Measurements from ENCODE around the gene FGD3.

Gene FGD3

DNA sequence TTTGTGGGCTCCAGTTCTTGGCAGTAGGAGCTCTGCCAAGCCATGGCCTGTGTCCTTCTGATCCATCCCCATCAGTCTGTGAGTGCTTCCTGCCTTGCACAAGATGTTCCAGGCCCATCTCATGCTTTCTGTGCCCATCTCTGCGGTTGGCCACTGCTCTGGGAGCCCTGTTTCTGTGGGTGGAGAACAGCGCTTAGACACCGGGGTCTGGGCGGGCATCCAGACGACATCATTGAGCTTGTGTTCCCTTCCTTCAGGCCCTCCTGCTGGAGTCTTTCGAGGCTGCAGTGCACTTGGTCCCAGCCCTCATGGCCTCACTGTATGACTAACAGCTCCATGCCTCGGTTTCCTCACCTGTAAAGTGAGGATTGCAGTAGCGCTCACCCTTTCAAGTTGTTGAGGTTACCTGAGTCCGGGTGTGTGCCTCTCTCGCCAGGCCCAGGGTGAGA is 133.8 kb downstream of the FGD3 start:
- DNase-seq = peak; percentile 47

DNA sequence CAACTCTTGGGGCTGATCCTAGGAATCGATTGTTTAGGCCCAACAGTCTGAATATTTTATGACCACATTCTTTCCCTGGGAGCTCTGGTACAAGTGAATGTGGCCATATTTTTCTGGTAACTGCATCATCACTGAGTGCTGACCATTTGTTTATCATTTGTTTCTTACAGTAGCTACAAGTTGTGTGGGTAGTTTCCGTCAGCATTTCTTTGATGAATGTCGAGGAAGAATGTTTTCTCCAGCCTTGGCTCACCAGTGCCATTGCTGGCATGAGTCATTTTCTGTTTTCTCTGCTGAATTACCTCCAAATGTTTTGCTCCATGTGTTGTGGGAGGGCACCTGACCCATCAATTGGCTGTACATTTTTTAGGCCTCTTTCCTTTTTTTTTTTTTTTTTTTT is 134.6 kb downstream of the FGD3 start:
- no peak for DNase-seq

DNA sequence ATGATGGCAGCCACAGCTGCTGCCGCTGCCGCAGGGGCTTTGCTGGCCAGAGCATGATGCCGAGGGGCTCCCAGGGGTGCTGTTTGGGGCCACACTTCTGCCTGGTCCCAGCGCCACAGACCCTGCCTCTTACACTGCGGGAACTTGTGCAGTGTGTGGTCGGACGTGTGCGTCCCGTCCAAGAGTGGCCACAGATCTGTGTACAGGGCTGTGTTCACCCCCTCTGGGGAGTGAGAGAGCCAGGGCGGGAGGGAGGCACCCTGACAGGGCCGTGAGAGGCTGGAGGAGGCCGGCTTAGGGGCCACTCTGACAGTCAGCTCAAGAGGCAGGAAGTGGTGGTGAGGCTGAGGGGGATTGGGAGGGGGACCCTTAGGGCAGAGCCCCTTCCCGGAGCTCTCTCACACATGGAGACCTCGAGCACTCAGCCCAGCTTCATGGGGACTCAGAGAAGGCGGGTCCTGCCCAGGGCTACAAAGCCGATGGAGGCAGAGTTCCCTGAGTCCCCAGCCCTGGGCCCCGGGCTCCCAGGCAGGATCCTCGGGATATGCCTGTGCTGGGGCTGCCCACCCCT is 135.6 kb downstream of the FGD3 start:
- peak; percentile 52 for DNase-seq

DNA sequence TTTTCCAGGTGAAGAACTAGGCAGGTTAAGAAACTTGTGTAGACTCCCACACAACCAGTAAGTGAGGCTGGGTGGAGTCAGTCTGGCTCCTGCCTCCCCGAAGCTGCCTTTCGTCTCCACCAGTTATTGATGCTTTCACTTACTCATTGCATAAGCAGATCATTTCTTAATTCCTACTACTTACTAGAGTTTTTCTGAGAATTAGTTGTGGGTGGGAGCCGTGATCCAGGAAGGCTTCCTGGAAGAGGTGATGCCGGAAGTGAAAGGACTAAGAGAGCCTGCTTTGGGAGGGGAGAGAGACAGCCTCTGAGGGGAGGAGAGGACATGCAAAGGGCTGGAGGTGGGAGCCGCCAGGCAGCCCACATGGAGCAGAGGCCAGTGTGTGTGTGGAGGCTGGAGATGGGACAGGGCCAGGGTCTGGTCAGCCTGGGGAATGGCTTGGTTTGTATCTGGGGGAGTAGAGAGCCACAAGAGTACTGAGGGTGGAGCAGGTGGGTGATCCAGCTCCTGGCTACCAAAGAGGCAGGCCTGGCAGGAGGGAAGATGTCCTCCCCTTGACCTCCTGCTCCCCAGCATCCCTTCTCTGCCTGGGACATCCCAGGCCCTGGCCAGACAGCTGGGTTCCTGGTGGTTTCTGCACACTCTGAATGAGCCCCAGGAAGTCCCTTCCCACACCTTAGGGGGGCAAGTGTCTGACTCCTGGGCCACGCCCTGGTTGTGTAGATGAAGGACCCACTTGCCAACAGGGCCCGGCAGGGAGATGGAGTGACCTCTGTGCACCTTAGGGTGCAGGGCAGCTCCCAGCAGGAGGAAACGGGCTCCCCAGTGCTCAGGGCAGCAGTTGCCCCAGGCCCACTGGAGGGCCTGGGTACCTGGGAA is 136.5 kb downstream of the FGD3 start:
- no peak for DNase-seq

DNA sequence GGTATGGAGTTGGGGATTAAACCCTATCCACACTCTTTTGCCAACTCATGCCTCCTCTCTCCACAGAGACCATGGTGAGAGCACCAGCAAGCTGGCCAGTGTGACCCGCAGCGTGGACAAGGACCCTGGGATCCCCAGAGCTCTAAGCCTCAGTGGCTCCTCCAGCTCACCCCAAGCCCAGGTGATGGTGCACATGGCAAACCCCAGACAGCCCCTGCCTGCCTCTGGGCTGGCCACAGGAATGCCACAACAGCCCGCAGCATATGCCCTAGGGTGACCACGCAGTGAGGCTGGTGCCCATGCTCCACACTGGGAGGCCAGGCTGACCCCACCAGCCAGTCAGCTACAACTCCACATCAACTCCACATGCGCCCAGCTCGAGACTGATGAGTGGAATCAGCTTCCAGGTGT is 137.2 kb downstream of the FGD3 start:
- DNase-seq = peak; percentile 16

DNA sequence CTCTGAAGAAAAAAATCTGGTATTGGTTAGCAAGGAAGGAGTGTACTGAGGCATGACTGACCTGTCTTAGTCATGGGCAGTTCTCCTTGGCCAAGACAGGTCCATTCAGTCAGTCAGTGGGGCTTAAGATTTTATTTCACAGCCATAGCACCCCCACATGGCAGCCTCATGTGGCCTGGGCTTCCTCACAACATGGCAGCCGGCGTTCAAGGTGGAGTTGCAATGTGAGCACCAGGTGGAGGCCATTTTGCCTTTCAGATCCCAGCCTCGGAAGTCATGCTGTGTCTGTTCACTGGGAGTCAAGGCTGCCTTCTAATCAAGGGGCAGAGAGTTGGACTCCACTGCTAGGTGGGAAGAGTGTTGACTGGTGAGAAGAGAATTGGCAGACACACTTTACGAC is 138.4 kb downstream of the FGD3 start:
- DNase-seq = no peak

Data from left hindlimb (tissue), 1 donor.